ENCODE data around the gene MAP3K5. TPM values are rescaled to one million over a fixed set of nuclear protein-coding genes. Genes with fewer than 3 reads are reported as not detected.

The MAP3K5 gene
- total RNA-seq, 1 donor from 2014 or later: 4.7 TPM

DNA sequence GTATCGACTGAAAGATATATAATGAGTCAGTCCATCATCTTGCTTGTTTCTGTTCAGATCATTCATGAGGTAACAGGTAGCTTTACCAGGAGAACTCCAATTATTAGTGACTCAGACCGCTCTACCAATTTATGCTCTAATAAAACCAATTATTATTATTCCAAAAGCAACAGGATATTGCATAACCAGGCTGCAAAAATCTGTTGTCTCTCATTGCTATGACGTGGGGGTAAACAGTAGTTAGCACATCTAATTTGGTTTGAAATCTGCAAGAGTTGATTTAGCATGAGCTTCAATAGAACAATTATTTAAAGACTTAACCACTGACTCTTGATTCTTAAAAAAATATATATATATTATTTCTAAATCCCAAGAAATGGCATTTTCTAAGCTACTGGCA lies 151.1 kb downstream of the MAP3K5 start:
- H3K36me3 Mint-ChIP-seq: no peaks in the 10 kb centered on the region

DNA sequence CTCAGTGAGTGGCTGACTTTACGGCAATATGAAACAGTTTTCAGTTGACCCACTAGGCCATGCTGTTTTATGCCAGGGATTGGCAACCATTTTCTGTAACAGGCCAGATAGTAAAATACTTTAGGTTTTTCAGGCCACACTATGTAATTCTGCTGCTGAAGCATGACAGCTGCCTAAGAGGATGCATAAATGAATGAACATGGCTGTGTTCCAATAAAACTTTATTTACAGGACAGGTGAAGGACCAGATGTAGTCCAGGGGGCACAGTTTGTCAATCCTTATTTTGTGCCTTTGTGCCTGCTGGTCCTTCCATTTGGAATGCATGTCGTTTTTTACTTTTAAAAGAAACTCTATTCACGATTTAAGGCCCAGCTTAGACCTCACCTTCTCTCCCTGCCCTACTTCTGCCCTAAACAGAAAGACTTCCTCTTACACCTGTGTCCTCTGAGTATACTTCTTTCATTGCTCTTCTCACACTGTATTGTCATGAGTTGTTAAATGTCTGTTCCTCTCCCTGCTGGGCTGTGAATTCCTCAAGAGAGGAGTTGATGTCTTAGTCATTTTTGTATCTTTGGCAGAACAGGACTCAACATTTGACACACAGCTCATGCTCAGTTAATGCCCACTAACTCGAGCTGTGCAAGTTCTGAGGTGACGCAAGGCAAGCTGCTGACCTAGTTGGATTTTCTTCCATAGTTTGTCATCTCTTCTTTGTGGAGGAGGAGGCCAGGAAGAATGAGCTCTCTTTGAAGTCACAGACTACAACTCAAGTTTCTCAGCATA lies 152.0 kb downstream of the MAP3K5 start:
- Mint-ChIP-seq H3K36me3 (no peaks in the 10 kb centered on the region), H3K27me3 (no peaks in the 10 kb centered on the region), H3K9me3 (no peaks in the 10 kb centered on the region), H3K4me3 (no peak overlapping the region), H3K4me1 (ENCODE audit: unreplicated experiment) (no peaks in the 10 kb centered on the region), H3K27ac (no peak overlapping the region)
- TF ChIP-seq, protein P1, sequence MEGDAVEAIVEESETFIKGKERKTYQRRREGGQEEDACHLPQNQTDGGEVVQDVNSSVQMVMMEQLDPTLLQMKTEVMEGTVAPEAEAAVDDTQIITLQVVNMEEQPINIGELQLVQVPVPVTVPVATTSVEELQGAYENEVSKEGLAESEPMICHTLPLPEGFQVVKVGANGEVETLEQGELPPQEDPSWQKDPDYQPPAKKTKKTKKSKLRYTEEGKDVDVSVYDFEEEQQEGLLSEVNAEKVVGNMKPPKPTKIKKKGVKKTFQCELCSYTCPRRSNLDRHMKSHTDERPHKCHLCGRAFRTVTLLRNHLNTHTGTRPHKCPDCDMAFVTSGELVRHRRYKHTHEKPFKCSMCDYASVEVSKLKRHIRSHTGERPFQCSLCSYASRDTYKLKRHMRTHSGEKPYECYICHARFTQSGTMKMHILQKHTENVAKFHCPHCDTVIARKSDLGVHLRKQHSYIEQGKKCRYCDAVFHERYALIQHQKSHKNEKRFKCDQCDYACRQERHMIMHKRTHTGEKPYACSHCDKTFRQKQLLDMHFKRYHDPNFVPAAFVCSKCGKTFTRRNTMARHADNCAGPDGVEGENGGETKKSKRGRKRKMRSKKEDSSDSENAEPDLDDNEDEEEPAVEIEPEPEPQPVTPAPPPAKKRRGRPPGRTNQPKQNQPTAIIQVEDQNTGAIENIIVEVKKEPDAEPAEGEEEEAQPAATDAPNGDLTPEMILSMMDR (conservative IDR thresholded peaks at IDR 0.05): no peak
- no peak for DNase-seq (ENCODE audit: extremely low spot score, unreplicated experiment)

More for the DNA sequence above, 151.1 kb downstream of the MAP3K5 start:
- no peaks in the 10 kb centered on the region for H3K4me1 Mint-ChIP-seq (ENCODE audit: unreplicated experiment)
- no peaks in the 10 kb centered on the region for H3K27me3 Mint-ChIP-seq
- H3K9me3 Mint-ChIP-seq: no peaks in the 10 kb centered on the region
- no peak overlapping the region for H3K27ac Mint-ChIP-seq
- TF ChIP-seq, protein P1 (conservative IDR thresholded peaks at IDR 0.05): no peak
- no peak for DNase-seq (ENCODE audit: extremely low spot score, unreplicated experiment)
- no peak overlapping the region for H3K4me3 Mint-ChIP-seq

DNA sequence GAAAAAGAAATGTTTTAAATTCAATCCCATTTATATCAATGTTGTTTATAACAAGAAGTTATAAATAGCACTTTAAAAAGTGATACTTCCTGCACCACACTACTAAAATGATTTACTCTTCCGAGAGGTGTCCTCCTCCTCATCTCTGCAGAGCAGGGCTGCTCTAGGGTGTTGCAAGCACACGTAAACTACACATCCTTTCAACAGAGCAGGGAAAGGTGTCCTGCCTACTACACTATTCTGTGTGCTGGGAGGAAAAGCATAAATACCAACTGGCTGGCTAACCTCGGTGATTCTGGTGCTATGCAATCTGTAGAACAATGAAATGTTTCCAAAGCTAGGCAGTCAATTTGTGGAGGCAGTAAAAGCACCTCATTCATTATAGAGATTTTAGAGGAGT lies 152.6 kb downstream of the MAP3K5 start:
- Mint-ChIP-seq H3K27me3 (no peaks in the 10 kb centered on the region), H3K36me3 (no peaks in the 10 kb centered on the region), H3K4me1 (ENCODE audit: unreplicated experiment) (no peaks in the 10 kb centered on the region), H3K27ac (no peak overlapping the region), H3K4me3 (no peak overlapping the region), H3K9me3 (no peaks in the 10 kb centered on the region)
- TF ChIP-seq, protein P1 (conservative IDR thresholded peaks at IDR 0.05): no peak
- no peak for DNase-seq (ENCODE audit: extremely low spot score, unreplicated experiment)

DNA sequence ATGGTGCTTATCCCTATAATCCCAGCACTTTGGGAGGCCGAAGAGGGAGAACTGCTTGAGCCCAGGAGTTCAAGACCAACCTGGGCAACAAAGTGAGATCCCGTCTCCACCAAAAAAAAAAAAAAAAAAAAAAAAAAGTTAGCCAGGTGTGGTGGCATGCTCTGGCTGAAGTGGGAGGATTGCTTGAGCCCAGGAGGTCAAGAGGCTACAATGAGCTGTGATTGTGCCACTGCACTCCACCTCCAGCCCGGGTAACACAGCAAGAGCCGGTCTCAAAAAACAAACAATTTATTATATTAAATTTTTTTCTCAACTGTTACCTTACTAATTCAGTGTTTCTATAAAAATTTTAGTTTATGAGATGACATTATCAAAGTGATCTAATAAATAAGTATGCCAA lies 156.7 kb downstream of the MAP3K5 start:
- no peak for DNase-seq (ENCODE audit: extremely low spot score, unreplicated experiment)
- Mint-ChIP-seq H3K4me3 (no peak overlapping the region), H3K4me1 (ENCODE audit: unreplicated experiment) (no peaks in the 10 kb centered on the region), H3K9me3 (no peaks in the 10 kb centered on the region), H3K36me3 (no peaks in the 10 kb centered on the region), H3K27ac (no peak overlapping the region), H3K27me3 (no peaks in the 10 kb centered on the region)
- TF ChIP-seq, protein P1 (conservative IDR thresholded peaks at IDR 0.05): no peak

DNA sequence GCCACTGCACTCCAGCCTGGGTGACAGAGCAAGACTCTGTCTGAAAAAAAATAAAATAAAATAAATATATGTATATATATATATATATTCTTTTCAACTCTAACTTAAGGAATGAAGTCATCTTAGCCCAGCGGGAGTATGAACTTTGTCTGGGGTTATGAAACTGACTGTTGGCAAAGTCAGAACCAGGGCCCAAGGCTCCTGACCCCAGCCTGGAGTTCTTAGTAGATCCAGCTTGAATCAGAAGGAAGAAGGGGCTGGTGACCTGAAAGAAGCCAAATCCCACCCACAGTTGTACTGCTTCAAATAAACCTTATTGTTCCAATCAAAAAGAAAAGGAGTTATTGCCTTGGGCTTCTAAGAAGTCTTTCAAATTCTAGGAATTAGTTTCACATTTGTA lies 158.9 kb downstream of the MAP3K5 start:
- H3K27ac Mint-ChIP-seq: no peak overlapping the region
- no peaks in the 10 kb centered on the region for H3K9me3 Mint-ChIP-seq
- H3K36me3 Mint-ChIP-seq: no peaks in the 10 kb centered on the region
- TF ChIP-seq, protein P1 (conservative IDR thresholded peaks at IDR 0.05): no peak
- H3K27me3 Mint-ChIP-seq: no peaks in the 10 kb centered on the region
- H3K4me1 Mint-ChIP-seq (ENCODE audit: unreplicated experiment): no peaks in the 10 kb centered on the region
- H3K4me3 Mint-ChIP-seq: no peak overlapping the region
- DNase-seq (ENCODE audit: extremely low spot score, unreplicated experiment): no peak

Measured in type B pancreatic cell (in vitro differentiated cells).